Stimulated activated CD8-positive, alpha-beta memory T cell treated with anti-CD3 and anti-CD28 coated beads, Interleukin-15, amount 100 ng/mL, for 48 hours (primary cell): ENCODE results near the gene OR2G6.
"Not testable (repeated sequence)": the region's sequence is repeated elsewhere in the genome, so short reads cannot be mapped to it uniquely, and the experiment has no call there.

ENCODE experiments used
- DNase-seq, 2 donors: peaks; one replicate each; pipeline ENCODE4 v3.0.0-alpha.2; 2020; ENCODE audit warnings: low read depth in 2 of 2

OR2G6 gene

DNA sequence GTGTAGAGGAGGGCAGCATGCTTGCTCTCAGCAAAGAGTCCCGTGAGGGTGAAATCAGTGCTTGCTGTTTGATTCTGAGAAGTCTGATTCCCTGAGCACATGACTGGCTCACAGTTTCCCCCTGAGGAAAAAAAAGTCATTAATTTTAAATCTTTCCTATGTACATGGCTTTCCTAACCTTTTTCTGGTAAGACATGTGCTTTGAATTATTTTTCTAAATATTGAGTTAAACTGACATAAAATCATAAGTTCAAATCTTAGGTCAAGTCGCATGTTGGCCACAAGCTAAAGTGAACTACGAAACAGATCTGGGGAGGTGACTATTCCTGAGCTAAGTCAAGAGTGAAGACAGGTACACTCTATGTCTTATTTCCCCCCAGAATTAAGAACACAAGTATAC, 66.8 kb downstream of the OR2G6 start, which contains the start of gene OR2T34:
TSS of gene OR2T34 (minus strand) at position 101 of the 400 bp plus-strand sequence. CDS start at position 101, 0 bp downstream.
- not testable (repeated sequence) for DNase-seq

DNA sequence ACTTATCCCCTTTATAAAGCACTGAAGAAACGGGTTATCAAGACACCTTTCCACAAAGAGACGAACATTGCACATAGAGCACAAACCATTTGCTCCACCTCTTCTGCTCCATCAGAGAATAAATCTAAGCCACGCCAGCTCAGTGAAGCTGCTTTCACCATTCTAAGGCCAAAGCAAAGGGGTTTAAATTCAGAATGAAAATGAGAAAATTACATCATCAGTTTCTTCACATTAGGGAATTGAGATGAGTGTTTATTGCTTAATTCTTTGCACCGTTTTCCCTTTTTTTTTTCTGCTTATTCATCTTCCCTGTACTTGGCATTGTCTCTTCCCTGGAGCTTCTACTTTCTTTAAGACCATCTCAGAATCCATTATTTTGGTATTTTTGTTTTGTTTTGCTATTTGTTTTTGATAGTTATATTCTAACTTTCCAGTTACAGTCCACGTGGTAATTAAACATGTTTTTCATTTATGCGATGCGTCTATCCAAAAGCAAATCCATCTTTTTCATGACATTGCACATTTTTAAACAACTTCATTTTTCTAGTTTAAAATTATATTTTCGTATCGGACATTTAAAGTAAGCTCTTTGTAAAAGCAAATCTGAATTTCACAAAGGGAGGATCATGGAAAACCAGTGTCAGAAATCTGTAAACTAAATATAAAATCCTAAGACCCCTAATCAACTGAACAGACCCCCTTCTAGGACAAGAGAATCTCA, 68.5 kb downstream of the OR2G6 start:
- no peak for DNase-seq
